WTC11 (cell line): Measurements from ENCODE around the gene TSEN15. TPM values are rescaled to one million over a fixed set of nuclear protein-coding genes. Genes with fewer than 3 reads are reported as not detected.

ENCODE experiments used
- ATAC-seq: fragments of 200-7000 bp; cut with Tn5 transposase; 2 replicates; pipeline ENCODE4 v1.10.0; 2021; ENCODE audit warnings: mild to moderate bottlenecking, moderate library complexity
- CTCF ChIA-PET: fragments of 300-600 bp; sonication (Branson Sonifier 250); formaldehyde crosslinking; loops from one replicate; lab custom pipeline; 2021; ENCODE audit warnings: antibody characterized with exemption; lab: Charles Lee
- POLR2A ChIA-PET: fragments of 350-600 bp; sonication (Branson Sonifier 250); formaldehyde crosslinking; loops from one replicate; lab custom pipeline; 2021; ENCODE audit warnings: antibody characterized with exemption; lab: Charles Lee
- DNase-seq: peaks from one replicate; pipeline ENCODE4 v3.0.0; 2021; ENCODE audit warnings: low spot score
- H3K27ac Mint-ChIP-seq: 2 replicates; pipeline ENCODE4 v1.8.0; 2021; ENCODE audit warnings: mixed read lengths
- H3K27me3 Mint-ChIP-seq: 2 replicates; pipeline ENCODE4 v1.8.0; 2021; ENCODE audit warnings: low read depth, mild to moderate bottlenecking, moderate library complexity, mixed read lengths
- H3K36me3 Mint-ChIP-seq: 2 replicates; pipeline ENCODE4 v1.8.0; 2021; ENCODE audit warnings: mixed read lengths
- H3K4me1 Mint-ChIP-seq: 2 replicates; pipeline ENCODE4 v1.8.0; 2022; ENCODE audit warnings: mixed read lengths
- H3K4me3 Mint-ChIP-seq: 2 replicates; pipeline ENCODE4 v1.8.0; 2021; ENCODE audit warnings: mild to moderate bottlenecking, moderate library complexity, mixed read lengths
- H3K9me3 Mint-ChIP-seq: 2 replicates; pipeline ENCODE4 v1.8.0; 2021; ENCODE audit warnings: mixed read lengths
- ATF1 ChIP-seq: sonication (generic); formaldehyde crosslinking; IDR thresholded peaks from 2 replicates; pipeline ENCODE4 v1.8.1; 2023; ENCODE audit warnings: mild to moderate bottlenecking, moderate library complexity, missing genetic modification reagents
- CBFB ChIP-seq: sonication (generic); formaldehyde crosslinking; IDR thresholded peaks from 2 replicates; pipeline ENCODE4 v1.8.1; 2022; ENCODE audit warnings: mild to moderate bottlenecking, low read depth, missing genetic modification reagents
- CREM ChIP-seq: sonication (generic); formaldehyde crosslinking; IDR thresholded peaks from 2 replicates; pipeline ENCODE4 v1.8.1; 2022; ENCODE audit warnings: mild to moderate bottlenecking, missing genetic modification reagents, moderate library complexity
- ESRRA ChIP-seq: sonication (generic); formaldehyde crosslinking; IDR thresholded peaks from 2 replicates; pipeline ENCODE4 v1.8.1; 2022; ENCODE audit warnings: mild to moderate bottlenecking, missing genetic modification reagents, borderline replicate concordance
- FOXP4 ChIP-seq: sonication (generic); formaldehyde crosslinking; IDR thresholded peaks from 2 replicates; pipeline ENCODE4 v1.8.0; 2022; ENCODE audit warnings: mild to moderate bottlenecking, missing genetic modification reagents
- GABPB1 ChIP-seq: sonication (generic); formaldehyde crosslinking; IDR thresholded peaks from 2 replicates; pipeline ENCODE4 v1.8.1; 2023; ENCODE audit warnings: mild to moderate bottlenecking, missing genetic modification reagents
- GRHL2 ChIP-seq: fragments of 250-450 bp; sonication (Bioruptor Pico); IDR thresholded peaks from 2 replicates; pipeline ENCODE4 v1.8.0; 2022; ENCODE audit warnings: mild to moderate bottlenecking, moderate library complexity; ENCODE audit not compliant: insufficient replicate concordance, severe bottlenecking
- HMGA2 ChIP-seq: fragments of 250-450 bp; sonication (Bioruptor Pico); IDR thresholded peaks from 2 replicates; pipeline ENCODE4 v1.4.0; 2021; ENCODE audit warnings: mild to moderate bottlenecking, moderate library complexity
- HMGXB4 ChIP-seq: sonication (generic); formaldehyde crosslinking; IDR thresholded peaks from 2 replicates; pipeline ENCODE4 v1.8.1; 2023; ENCODE audit warnings: mild to moderate bottlenecking, moderate library complexity, missing genetic modification reagents
- MLX ChIP-seq: sonication (generic); formaldehyde crosslinking; IDR thresholded peaks from 2 replicates; pipeline ENCODE4 v1.8.1; 2023; ENCODE audit warnings: mild to moderate bottlenecking, missing genetic modification reagents, moderate library complexity
- NFE2L1 ChIP-seq: sonication (generic); formaldehyde crosslinking; IDR thresholded peaks from 2 replicates; pipeline ENCODE4 v1.8.1; 2023; ENCODE audit warnings: missing genetic modification reagents
- NFYB ChIP-seq: sonication (generic); formaldehyde crosslinking; conservative IDR thresholded peaks from 2 replicates; pipeline ENCODE4 v1.8.0; 2022; ENCODE audit warnings: low read depth, missing genetic modification reagents
- PRDM15 ChIP-seq: sonication (generic); formaldehyde crosslinking; IDR thresholded peaks from 2 replicates; pipeline ENCODE4 v1.8.0; 2022; ENCODE audit warnings: missing genetic modification reagents
- USF2 ChIP-seq: sonication (generic); formaldehyde crosslinking; IDR thresholded peaks from 2 replicates; pipeline ENCODE4 v1.8.1; 2023; ENCODE audit warnings: mild to moderate bottlenecking, missing genetic modification reagents, moderate library complexity
- ZNF671 ChIP-seq: fragments of 250-450 bp; sonication (Bioruptor Pico); IDR thresholded peaks from 2 replicates; pipeline ENCODE4 v1.8.0; 2021; ENCODE audit warnings: mild to moderate bottlenecking
- total RNA-seq: library from RNA; stranded (reverse); gene quantifications from 3 replicates; pipeline ENCODE4 v1.2.3, GENCODE V29; 2021
- TF ChIP-seq, protein P1 (sequence below): sonication (generic); formaldehyde crosslinking; IDR thresholded peaks from 2 replicates; pipeline ENCODE4 v1.8.1; 2023; ENCODE audit warnings: mild to moderate bottlenecking, missing genetic modification reagents
- TF ChIP-seq, protein P2 (sequence below): sonication (generic); formaldehyde crosslinking; IDR thresholded peaks from 2 replicates; pipeline ENCODE4 v1.8.0; 2022; ENCODE audit warnings: mild to moderate bottlenecking, missing genetic modification reagents
- TF ChIP-seq, protein P3 (sequence below): sonication (generic); formaldehyde crosslinking; conservative IDR thresholded peaks from 2 replicates; pipeline ENCODE4 v1.8.1; 2022; ENCODE audit warnings: mild to moderate bottlenecking, missing genetic modification reagents

The TSEN15 gene
- total RNA-seq, 1 experiment from 2014 or later: 23.8 TPM

GRCh38 chr1:184034761-184035379 is 16.7 kb upstream of the TSEN15 start:
- H3K9me3 Mint-ChIP-seq: no peaks in the 10 kb centered on the region
- ChIA-PET CTCF (no interaction called here), POLR2A (no interaction called here)
- no peak overlapping the region for H3K4me3 Mint-ChIP-seq
- H3K36me3 Mint-ChIP-seq: 0 out of 2 replicates have a peak, but pooled peaks cover 2% of the 10 kb centered on the region
- H3K27me3 Mint-ChIP-seq: peaks cover 77% of the 10 kb centered on the region
- no peak for DNase-seq
- H3K4me1 Mint-ChIP-seq: peaks cover 12% of the 10 kb centered on the region
- TF ChIP-seq, protein P1, sequence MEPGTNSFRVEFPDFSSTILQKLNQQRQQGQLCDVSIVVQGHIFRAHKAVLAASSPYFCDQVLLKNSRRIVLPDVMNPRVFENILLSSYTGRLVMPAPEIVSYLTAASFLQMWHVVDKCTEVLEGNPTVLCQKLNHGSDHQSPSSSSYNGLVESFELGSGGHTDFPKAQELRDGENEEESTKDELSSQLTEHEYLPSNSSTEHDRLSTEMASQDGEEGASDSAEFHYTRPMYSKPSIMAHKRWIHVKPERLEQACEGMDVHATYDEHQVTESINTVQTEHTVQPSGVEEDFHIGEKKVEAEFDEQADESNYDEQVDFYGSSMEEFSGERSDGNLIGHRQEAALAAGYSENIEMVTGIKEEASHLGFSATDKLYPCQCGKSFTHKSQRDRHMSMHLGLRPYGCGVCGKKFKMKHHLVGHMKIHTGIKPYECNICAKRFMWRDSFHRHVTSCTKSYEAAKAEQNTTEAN (CRISPR knock-in tag): no peak
- no peak for TF ChIP-seq HMGA2 (CRISPR knock-in tag)
- no peak for TF ChIP-seq FOXP4
- TF ChIP-seq ESRRA (CRISPR knock-in tag): no peak
- TF ChIP-seq NFYB (CRISPR knock-in tag): no peak
- TF ChIP-seq CREM (CRISPR knock-in tag): no peak
- TF ChIP-seq GABPB1 (CRISPR knock-in tag): no peak
- TF ChIP-seq ATF1 (CRISPR knock-in tag): no peak
- no peak for TF ChIP-seq MLX (CRISPR knock-in tag)
- no peak for TF ChIP-seq PRDM15 (CRISPR knock-in tag)
- no peak for TF ChIP-seq NFE2L1 (CRISPR knock-in tag)
- TF ChIP-seq HMGXB4 (CRISPR knock-in tag): no peak
- TF ChIP-seq CBFB (CRISPR knock-in tag): no peak
- TF ChIP-seq, protein P2, sequence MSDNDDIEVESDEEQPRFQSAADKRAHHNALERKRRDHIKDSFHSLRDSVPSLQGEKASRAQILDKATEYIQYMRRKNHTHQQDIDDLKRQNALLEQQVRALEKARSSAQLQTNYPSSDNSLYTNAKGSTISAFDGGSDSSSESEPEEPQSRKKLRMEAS (CRISPR knock-in tag): no peak
- TF ChIP-seq, protein P3, sequence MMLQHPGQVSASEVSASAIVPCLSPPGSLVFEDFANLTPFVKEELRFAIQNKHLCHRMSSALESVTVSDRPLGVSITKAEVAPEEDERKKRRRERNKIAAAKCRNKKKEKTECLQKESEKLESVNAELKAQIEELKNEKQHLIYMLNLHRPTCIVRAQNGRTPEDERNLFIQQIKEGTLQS (CRISPR knock-in tag): no peak
- TF ChIP-seq ZNF671 (CRISPR knock-in tag): no peak
- TF ChIP-seq GRHL2 (CRISPR knock-in tag): no peak
- no peak for TF ChIP-seq USF2 (CRISPR knock-in tag)
- no peak for ATAC-seq
- no peak overlapping the region for H3K27ac Mint-ChIP-seq
